Middle frontal gyrus (tissue), 1 donor: ENCODE results near the gene BMF.
A peak's percentile ranks its signal among the peaks of the same experiment; 100 is the strongest.

Source experiments
- DNase-seq: peaks from one replicate; pipeline ENCODE4 v3.0.0-alpha.2; 2015; ENCODE audit warnings: low spot score; ENCODE audit errors: extremely low spot score

The BMF gene

GRCh38 chr15:40104296-40104864, 4.3 kb downstream of the BMF start:
- DNase-seq: no peak

GRCh38 chr15:40103864-40104271, 4.8 kb downstream of the BMF start:
- no peak for DNase-seq

GRCh38 chr15:40102897-40103858, 5.5 kb downstream of the BMF start:
- DNase-seq: peak; percentile 36

- no peak for DNase-seq
Measured at GRCh38 chr15:40100947-40101905, 7.5 kb downstream of the BMF start.

GRCh38 chr15:40100123-40100946, 8.3 kb downstream of the BMF start:
- DNase-seq: no peak

GRCh38 chr15:40098489-40099261, 10.0 kb downstream of the BMF start:
- peak; percentile 38 for DNase-seq

- DNase-seq: no peak
Measured at GRCh38 chr15:40097968-40098476, 10.7 kb downstream of the BMF start.

GRCh38 chr15:40097096-40097967, 11.3 kb downstream of the BMF start:
- no peak for DNase-seq

- DNase-seq: no peak
Measured at GRCh38 chr15:40096094-40096891, 12.4 kb downstream of the BMF start.

- DNase-seq: no peak
Measured at GRCh38 chr15:40095371-40096093, 13.1 kb downstream of the BMF start.

- DNase-seq: no peak
Measured at GRCh38 chr15:40094156-40094555, 14.5 kb downstream of the BMF start.

GRCh38 chr15:40092979-40093869, 15.5 kb downstream of the BMF start:
- no peak for DNase-seq

GRCh38 chr15:40092256-40092978, 16.3 kb downstream of the BMF start:
- DNase-seq: no peak

- no peak for DNase-seq
Measured at GRCh38 chr15:40091861-40092255, 16.8 kb downstream of the BMF start.

GRCh38 chr15:40090774-40091455, 17.8 kb downstream of the BMF start:
- DNase-seq: no peak
